GM12801 (cell line): ENCODE measurements around the gene ZMIZ1.

Experiments
- TF ChIP-seq, protein P1 (sequence below): IDR thresholded peaks from one replicate; pipeline ENCODE4 v1.5.1; 2011; ENCODE audit warnings: control low read depth; ENCODE audit not compliant: insufficient read length; ENCODE audit errors: extremely low read depth

The ZMIZ1 gene

DNA sequence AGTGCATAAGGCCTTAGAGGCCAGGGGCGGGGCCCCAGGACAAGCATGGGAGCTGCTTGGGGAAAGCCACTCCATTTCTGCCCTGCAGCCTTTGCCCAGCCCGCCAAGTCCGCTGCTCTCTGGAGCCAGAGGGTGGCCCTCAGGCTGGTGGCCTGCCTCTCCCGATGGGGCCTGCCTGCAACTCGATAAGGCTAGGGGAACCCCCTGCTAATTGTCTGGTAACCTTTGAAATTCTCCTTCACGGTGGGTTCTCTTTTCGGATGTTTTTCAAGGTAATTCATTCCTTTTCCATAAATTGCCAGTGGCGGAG is 94.9 kb downstream of the ZMIZ1 start:
- TF ChIP-seq, protein P1, sequence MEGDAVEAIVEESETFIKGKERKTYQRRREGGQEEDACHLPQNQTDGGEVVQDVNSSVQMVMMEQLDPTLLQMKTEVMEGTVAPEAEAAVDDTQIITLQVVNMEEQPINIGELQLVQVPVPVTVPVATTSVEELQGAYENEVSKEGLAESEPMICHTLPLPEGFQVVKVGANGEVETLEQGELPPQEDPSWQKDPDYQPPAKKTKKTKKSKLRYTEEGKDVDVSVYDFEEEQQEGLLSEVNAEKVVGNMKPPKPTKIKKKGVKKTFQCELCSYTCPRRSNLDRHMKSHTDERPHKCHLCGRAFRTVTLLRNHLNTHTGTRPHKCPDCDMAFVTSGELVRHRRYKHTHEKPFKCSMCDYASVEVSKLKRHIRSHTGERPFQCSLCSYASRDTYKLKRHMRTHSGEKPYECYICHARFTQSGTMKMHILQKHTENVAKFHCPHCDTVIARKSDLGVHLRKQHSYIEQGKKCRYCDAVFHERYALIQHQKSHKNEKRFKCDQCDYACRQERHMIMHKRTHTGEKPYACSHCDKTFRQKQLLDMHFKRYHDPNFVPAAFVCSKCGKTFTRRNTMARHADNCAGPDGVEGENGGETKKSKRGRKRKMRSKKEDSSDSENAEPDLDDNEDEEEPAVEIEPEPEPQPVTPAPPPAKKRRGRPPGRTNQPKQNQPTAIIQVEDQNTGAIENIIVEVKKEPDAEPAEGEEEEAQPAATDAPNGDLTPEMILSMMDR = no peak

DNA sequence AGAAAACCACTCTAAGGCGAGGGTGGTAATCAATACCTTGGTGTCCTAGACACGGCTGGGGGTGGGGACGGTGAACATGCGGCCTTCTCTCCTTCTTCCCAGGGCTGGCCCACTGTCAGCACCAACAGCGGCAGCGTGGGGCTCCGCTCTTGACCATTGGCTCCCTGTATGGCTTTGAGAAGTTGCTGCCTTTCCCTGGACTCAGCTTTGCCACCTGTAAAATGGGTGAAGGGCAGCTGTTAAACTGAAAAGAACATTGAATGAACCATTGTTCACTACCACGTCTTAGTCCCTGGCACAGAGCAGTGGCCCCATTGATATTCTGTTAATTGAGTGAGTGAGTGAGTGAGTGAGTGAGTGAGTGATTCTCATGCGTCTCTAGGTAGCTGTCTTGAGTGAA is 95.3 kb downstream of the ZMIZ1 start:
- TF ChIP-seq, protein P1 = no peak

DNA sequence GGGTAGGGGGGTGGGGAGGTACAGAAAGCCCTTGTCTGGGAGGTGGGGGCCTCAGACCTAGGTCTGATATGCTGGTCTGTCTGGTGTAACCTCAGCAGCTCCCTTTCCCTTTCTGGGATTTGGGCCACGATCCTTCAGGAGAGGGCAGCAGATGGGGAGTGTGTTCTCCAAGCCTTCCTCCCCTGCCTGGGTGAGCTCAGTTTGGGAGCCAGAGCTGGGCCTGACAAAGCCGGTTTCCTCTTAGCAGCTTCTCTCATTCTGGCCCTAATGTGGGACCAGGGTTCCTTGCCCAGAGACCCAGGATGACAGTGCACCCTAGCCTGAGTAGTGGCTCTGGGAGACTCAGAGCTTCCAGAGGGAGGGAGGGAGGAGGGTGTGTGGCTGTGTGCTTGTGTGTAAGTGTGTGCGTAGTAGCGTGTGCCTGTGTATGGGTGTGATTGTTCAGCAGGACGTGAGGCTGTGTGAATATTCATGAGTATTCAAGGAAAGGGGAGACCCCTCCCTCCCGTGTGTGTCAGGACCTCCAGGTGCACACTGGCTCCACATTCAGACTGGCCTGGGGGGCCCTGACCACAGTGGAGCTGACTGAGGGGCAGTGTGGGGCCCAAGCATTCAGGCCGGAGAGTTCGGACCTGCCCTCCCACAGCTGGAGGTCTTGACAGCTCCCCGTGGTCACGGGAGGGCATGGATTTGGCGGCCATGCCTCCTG is 96.5 kb downstream of the ZMIZ1 start:
- TF ChIP-seq, protein P1 = no peak

DNA sequence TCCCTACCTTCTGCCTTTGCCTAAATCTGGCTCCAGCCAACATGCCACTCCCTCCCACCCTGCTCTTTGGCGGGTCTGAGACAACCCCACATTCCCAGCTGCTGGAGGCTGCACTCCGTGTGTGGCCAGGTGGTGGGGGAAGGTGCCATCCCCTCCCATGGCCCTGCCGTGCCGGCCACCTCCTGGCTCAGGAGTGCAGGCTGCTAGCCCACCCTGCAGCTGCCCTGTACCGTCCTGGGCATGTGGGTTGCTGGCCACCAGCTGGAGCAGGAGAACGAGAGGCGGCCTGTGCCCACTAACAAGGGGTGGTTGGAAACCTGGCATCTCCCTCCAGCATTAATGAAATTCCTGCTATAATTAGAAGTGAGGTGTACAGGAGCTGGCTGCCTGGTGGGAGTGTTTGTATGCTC is 97.6 kb downstream of the ZMIZ1 start:
- TF ChIP-seq, protein P1 = no peak

DNA sequence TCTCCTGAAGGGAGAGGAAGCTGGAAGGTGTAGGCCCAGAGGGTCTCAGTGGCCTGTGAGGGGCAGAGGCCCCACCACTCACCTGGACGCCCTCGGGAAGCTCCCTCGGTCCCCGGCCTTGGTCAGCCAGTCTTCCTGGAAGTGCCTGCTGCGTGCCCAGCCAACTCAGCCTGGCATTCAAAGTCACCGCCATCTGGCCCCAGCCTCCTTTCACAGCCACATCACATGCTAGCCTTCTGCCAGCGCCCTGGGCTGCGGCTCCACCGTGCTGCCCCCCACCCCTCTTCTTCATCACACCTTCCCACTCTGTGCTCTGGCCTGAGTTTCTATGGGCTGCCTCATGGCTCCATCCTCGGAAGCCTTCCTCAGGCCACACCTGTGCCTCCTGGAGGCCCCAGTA is 98.0 kb downstream of the ZMIZ1 start:
- TF ChIP-seq, protein P1 = no peak

DNA sequence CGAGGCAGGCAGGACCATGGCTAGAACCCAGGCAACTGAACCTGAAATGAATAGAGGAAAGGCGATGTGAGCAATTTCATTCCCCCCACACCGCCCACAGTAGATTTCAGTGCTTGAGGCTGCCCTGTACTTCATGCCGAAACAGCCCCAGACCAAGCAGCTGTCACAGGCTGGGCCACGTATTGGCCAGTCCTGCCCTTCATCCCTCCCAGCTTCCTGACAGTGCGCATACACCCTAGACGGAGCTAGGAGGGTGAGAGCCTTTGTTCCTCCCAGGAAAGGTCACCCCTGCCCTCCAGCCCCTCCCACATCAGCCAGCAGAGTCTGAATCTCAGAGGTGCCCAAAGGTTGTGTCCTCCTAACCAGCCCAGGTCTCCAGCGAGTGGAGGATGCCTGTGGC is 98.8 kb downstream of the ZMIZ1 start:
- TF ChIP-seq, protein P1 = no peak

DNA sequence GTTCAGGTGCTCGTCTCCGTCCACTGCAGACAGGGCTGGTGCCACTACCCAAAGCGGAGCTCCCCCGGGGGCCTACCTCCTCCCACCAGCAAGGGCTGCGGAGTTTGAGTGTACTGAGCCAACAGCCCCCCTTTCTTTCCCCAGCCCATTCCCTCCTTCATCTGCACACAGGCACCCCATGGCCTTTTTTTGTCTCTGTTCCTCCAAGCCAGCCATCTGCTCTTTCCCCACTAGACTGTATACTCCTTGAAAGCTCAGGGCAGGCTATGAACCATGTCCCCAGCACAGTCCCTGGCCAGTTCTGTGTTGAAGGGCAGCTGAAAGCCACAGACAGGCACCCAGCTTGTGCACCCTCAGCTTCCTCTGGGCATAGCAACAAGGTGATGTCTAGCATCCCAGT is 99.4 kb downstream of the ZMIZ1 start:
- TF ChIP-seq, protein P1 = no peak
